Sigmoid colon (tissue), 7 donors: ENCODE data around the gene RIT2. TPM values are rescaled to one million over a fixed set of nuclear protein-coding genes. Genes with fewer than 3 reads are reported as not detected.

Experiments
- DNase-seq: peaks from one replicate; pipeline ENCODE4 v3.0.0-alpha.2; 2019
- H3K27ac ChIP-seq, 4 donors: fragments of 200-600 bp; sonication (generic); one replicate each; pipeline ENCODE4 v1.5.1; 2016 to 2019; ENCODE audit warnings: mild to moderate bottlenecking in 1 of 4
- H3K27me3 ChIP-seq, 3 donors: fragments of 200-600 bp; sonication (generic); one replicate each; pipeline ENCODE4 v1.5.1; 2019; ENCODE audit warnings: mild to moderate bottlenecking in 1 of 3
- H3K36me3 ChIP-seq, 4 donors: fragments of 200-600 bp; sonication (generic); one replicate each; pipeline ENCODE4 v1.5.1; 2016 to 2019
- H3K4me1 ChIP-seq, 4 donors: fragments of 200-600 bp; sonication (generic); one replicate each; pipeline ENCODE4 v1.5.1; 2017 to 2019
- H3K4me3 ChIP-seq, 4 donors: fragments of 200-600 bp; sonication (generic); one replicate each; pipeline ENCODE4 v1.5.1; 2017 to 2019; ENCODE audit warnings: mild to moderate bottlenecking in 2 of 4, moderate library complexity in 1 of 4
- H3K9me3 ChIP-seq, 4 donors: fragments of 200-600 bp in 3 of 4; sonication (generic) in 3 of 4; one replicate each; pipeline versions ENCODE4 v1.5.1 to v1.6.1; 2013 to 2019
- EP300 ChIP-seq, 4 donors: sonication (generic); formaldehyde crosslinking; IDR thresholded peaks; one replicate each; pipeline ENCODE4 v1.6.1; 2017; ENCODE audit warnings: antibody characterized with exemption in 4 of 4
- POLR2A ChIP-seq, 2 donors: fragments of 450-650 bp; IDR thresholded peaks; one replicate each; pipeline ENCODE4 v1.6.1; 2016; ENCODE audit warnings: antibody characterized with exemption in 2 of 2, mild to moderate bottlenecking in 2 of 2, moderate library complexity in 2 of 2
- POLR2AphosphoS5 ChIP-seq, 4 donors: sonication (generic); formaldehyde crosslinking; IDR thresholded peaks; one replicate each; pipeline ENCODE4 v1.6.1; 2017; ENCODE audit warnings: antibody characterized with exemption in 4 of 4
- WGBS, 2 donors: extraction: QIAGEN DNeasy Blood & Tissue Kit; methylation state at CpG; one replicate each; pipeline ENCODE4 v1.1.7; 2013; 5-methylcytosine and 5-hydroxymethylcytosine counted together
- intact Hi-C: fragments of 100-400 bp; cut with DNase I; formaldehyde crosslinking; loops from one replicate; pipeline ENCODE4 v1.15.1; 2023
- polyA plus RNA-seq, 3 donors: library from polyadenylated mRNA; stranded (reverse); fragments of 200-250 nt; gene quantifications; one replicate each; pipeline ENCODE4 v1.2.3, GENCODE V29; 2013
- total RNA-seq, 4 donors: library from RNA; depleted of rRNA; stranded (reverse); fragments of >200 nt; gene quantifications; one replicate each; pipeline ENCODE4 v1.1.0, GENCODE V29; 2016
- TF ChIP-seq, protein P1 (sequence below), 4 experiments: fragments of 450-650 bp in 3 of 4; fragments of 200-600 bp in 1 of 4; IDR thresholded peaks; one replicate each; pipeline ENCODE4 v1.5.1; 2016 to 2019; ENCODE audit warnings: antibody characterized with exemption in 4 of 4, mild to moderate bottlenecking in 3 of 4, moderate library complexity in 2 of 4
- donor health status: healthy with polysubstance abuse.
- donor health status: Bipolar disorder and iron deficiency.
- donor health status: healthy.

The RIT2 gene
- total and polyA plus RNA-seq, 7 donors = 0.17 to 1.8 TPM; not detected in 5

DNA sequence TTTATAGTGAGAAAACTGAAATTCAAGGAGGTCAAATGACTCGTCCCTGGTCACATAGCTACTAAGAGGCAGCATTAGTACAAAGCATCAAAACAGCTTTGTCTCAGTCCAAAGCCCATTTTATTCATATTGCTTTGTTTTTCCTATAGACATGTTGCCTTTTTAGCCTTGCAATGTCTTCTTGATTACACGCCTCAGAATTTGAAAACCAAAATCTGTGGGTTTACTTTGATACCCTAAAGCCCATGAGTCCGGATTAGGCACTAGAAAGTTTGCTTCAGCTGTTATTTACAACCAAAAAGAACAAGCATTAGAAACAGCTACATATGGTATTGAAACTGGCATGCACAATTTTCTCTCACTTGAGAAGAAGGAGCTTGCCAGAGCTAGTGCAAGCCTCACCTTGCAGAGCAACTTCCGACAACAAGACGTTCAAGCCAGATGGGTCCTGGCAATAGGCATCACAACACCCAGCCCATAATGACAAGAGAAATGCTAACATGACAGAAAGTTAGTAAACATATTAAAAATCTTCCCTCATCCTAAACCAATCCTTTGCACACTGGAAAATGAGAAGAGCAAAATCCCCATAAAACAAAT is 276.8 kb downstream of the RIT2 start:
- Histone ChIP-seq H3K27ac (no peak overlapping the region), H3K36me3 (no peaks in the 10 kb centered on the region), H3K4me1 (no peaks in the 10 kb centered on the region), H3K4me3 (no peak overlapping the region), H3K9me3 (no peaks in the 10 kb centered on the region), H3K27me3 (no peaks in the 10 kb centered on the region)
- TF ChIP-seq EP300 (IDR thresholded peaks at IDR 0.05) (no peak), POLR2A (IDR thresholded peaks at IDR 0.05) (no peak), POLR2AphosphoS5 (IDR thresholded peaks at IDR 0.05) (no peak)
- TF ChIP-seq, protein P1, sequence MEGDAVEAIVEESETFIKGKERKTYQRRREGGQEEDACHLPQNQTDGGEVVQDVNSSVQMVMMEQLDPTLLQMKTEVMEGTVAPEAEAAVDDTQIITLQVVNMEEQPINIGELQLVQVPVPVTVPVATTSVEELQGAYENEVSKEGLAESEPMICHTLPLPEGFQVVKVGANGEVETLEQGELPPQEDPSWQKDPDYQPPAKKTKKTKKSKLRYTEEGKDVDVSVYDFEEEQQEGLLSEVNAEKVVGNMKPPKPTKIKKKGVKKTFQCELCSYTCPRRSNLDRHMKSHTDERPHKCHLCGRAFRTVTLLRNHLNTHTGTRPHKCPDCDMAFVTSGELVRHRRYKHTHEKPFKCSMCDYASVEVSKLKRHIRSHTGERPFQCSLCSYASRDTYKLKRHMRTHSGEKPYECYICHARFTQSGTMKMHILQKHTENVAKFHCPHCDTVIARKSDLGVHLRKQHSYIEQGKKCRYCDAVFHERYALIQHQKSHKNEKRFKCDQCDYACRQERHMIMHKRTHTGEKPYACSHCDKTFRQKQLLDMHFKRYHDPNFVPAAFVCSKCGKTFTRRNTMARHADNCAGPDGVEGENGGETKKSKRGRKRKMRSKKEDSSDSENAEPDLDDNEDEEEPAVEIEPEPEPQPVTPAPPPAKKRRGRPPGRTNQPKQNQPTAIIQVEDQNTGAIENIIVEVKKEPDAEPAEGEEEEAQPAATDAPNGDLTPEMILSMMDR (IDR thresholded peaks at IDR 0.05) = no peak
- intact Hi-C loops = no loop called here
- no peak for DNase-seq
- WGBS, 2 donors = 80 to 81% methylated on average over 5 of the region's 5 CpGs

DNA sequence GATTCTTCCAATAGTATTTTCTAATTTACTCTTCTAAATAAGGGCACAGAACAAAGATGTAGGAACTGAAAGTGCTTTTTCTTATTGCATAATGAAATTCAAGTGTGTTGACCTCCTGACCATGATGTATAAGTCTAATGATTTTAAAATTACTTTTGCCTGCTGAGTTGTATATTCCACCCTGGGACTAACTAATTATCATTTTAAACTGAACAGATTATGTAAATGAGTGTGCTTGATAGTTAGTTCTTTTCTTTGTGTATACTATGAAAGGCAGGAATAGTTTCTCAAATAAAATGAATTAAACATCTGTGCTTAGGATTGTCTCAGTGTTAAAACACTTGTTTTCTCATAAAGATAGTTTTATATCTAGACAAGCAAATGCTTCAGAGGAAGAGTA is 284.5 kb downstream of the RIT2 start:
- TF ChIP-seq EP300 (IDR thresholded peaks at IDR 0.05) (no peak), POLR2AphosphoS5 (IDR thresholded peaks at IDR 0.05) (no peak), POLR2A (IDR thresholded peaks at IDR 0.05) (no peak)
- TF ChIP-seq, protein P1 (IDR thresholded peaks at IDR 0.05) = no peak
- no peak overlapping the region for H3K4me3 ChIP-seq
- intact Hi-C loops = no loop called here
- H3K27me3 ChIP-seq = no peaks in the 10 kb centered on the region
- peaks cover 0 to 2% (median 0%) of the 10 kb centered on the region in 4 donors for H3K9me3 ChIP-seq
- no peak overlapping the region for H3K27ac ChIP-seq
- H3K4me1 ChIP-seq = no peaks in the 10 kb centered on the region
- no peak for DNase-seq
- no peaks in the 10 kb centered on the region for H3K36me3 ChIP-seq

DNA sequence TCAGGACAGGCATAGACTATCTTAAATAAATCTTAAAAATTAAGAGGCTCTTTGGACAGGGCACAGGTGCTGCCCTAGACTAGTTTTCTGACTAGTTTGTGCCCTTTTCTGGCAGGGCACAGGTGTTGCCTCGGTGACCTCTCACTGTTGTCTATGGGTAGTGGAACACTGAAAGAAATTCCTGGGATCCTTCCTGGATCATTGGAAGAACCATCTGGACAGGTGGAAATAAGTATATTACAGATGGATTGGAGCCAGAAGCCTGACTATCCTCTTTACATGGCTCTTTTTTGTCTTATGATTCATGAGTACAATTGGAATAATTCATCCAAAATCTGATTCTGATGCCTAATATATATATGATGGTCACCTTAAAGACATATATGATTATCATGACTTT is 286.6 kb downstream of the RIT2 start:
- intact Hi-C loops = no loop called here
- H3K27ac ChIP-seq = no peak overlapping the region
- WGBS, 2 donors = 80 to 93% methylated on average over 1 of the region's 1 CpG
- no peaks in the 10 kb centered on the region for H3K4me1 ChIP-seq
- no peaks in the 10 kb centered on the region for H3K27me3 ChIP-seq
- H3K9me3 ChIP-seq = peaks cover 0 to 2% (median 0%) of the 10 kb centered on the region in 4 donors
- H3K4me3 ChIP-seq = no peak overlapping the region
- no peaks in the 10 kb centered on the region for H3K36me3 ChIP-seq
- TF ChIP-seq EP300 (IDR thresholded peaks at IDR 0.05) (no peak), POLR2AphosphoS5 (IDR thresholded peaks at IDR 0.05) (no peak), POLR2A (IDR thresholded peaks at IDR 0.05) (no peak)
- TF ChIP-seq, protein P1 (IDR thresholded peaks at IDR 0.05) = no peak
- DNase-seq = no peak

- Histone ChIP-seq H3K27ac (no peak overlapping the region), H3K27me3 (no peaks in the 10 kb centered on the region), H3K4me3 (no peak overlapping the region), H3K36me3 (no peaks in the 10 kb centered on the region), H3K9me3 (peaks cover 0 to 2% (median 0%) of the 10 kb centered on the region in 4 donors), H3K4me1 (no peaks in the 10 kb centered on the region)
- intact Hi-C loops = no loop called here
- TF ChIP-seq EP300 (IDR thresholded peaks at IDR 0.05) = no peak
- no peak for DNase-seq
These were observed 291.3 kb downstream of the RIT2 start for GRCh38 chr18:42824178-42824577.

DNA sequence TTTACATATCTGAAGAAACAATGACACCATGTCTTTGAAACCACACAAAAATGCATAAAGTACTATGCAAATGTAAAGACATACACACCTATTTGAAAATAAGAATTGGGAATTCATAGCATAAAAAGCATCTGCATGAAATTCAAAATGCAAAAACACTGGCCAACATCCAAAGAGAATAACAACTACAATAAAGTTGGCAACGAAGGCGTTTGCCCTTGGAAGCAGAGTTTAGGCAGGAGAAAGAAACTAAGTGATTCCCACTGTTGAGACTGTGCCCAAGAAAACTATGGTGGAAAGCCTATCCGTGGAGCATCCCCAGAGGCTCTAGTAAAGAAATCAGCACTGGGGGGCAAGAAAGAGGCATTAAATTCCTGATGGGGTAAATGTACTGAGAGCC is 292.8 kb downstream of the RIT2 start:
- Histone ChIP-seq H3K4me1 (no peaks in the 10 kb centered on the region), H3K36me3 (no peaks in the 10 kb centered on the region), H3K27me3 (no peaks in the 10 kb centered on the region), H3K9me3 (peaks cover 0 to 2% (median 0%) of the 10 kb centered on the region in 4 donors), H3K4me3 (no peak overlapping the region), H3K27ac (no peak overlapping the region)
- no peak for TF ChIP-seq POLR2AphosphoS5 (IDR thresholded peaks at IDR 0.05)
- TF ChIP-seq, protein P1 (IDR thresholded peaks at IDR 0.05) = no peak
- no peak for TF ChIP-seq POLR2A (IDR thresholded peaks at IDR 0.05)
- no peak for TF ChIP-seq EP300 (IDR thresholded peaks at IDR 0.05)
- intact Hi-C loops = no loop called here
- WGBS, 2 donors = 36 to 79% methylated on average over 3 of the region's 3 CpGs
- DNase-seq = no peak
